Measurements from ENCODE around the gene C8B. TPM values are rescaled to one million over a fixed set of nuclear protein-coding genes. Genes with fewer than 3 reads are reported as not detected.

C8B gene
- 0.26 TPM in 1 of 2 replicates, not detected in the other for total RNA-seq
- long read RNA-seq, result 0 reads

GRCh38 chr1:56965916-56966697 is at the start of gene C8B:
C8B (minus strand) TSS chr1:56966015; CDS start chr1:56965948, 67 bp downstream.
- no peak for DNase-seq (ENCODE audit: low spot score, unreplicated experiment)
- H3K27me3 Mint-ChIP-seq, result peaks cover 2% of the 10 kb centered on the region
- no peak within 1 kb of the TSS for H3K27ac Mint-ChIP-seq
- H3K36me3 Mint-ChIP-seq (ENCODE audit: insufficient read depth), result no peaks in the 10 kb centered on the region
- peaks cover 23% of the 10 kb centered on the region for H3K4me1 Mint-ChIP-seq (ENCODE audit: low read depth)
- no peak for TF ChIP-seq CTCF (IDR thresholded peaks at IDR 0.05; ENCODE audit: unreplicated experiment)
- no peak within 1 kb of the TSS for H3K4me3 Mint-ChIP-seq (ENCODE audit: low read depth)
- no peaks in the 10 kb centered on the region for H3K9me3 Mint-ChIP-seq (ENCODE audit: low read depth)

- Mint-ChIP-seq H3K4me3 (ENCODE audit: low read depth) (no peak overlapping the region), H3K27ac (no peak overlapping the region), H3K36me3 (ENCODE audit: insufficient read depth) (no peaks in the 10 kb centered on the region), H3K4me1 (ENCODE audit: low read depth) (no peaks in the 10 kb centered on the region), H3K9me3 (ENCODE audit: low read depth) (no peaks in the 10 kb centered on the region), H3K27me3 (peaks cover 11% of the 10 kb centered on the region)
- no peak for TF ChIP-seq CTCF (IDR thresholded peaks at IDR 0.05; ENCODE audit: unreplicated experiment)
- no peak for DNase-seq (ENCODE audit: low spot score, unreplicated experiment)
These were observed 49.3 kb upstream of the C8B start for GRCh38 chr1:57015071-57015470.

- no peaks in the 10 kb centered on the region for H3K36me3 Mint-ChIP-seq (ENCODE audit: insufficient read depth)
These were observed 47.7 kb upstream of the C8B start for GRCh38 chr1:57013522-57013921.

GRCh38 chr1:57012315-57012714 is 46.5 kb upstream of the C8B start:
- DNase-seq (ENCODE audit: low spot score, unreplicated experiment), result no peak
- Mint-ChIP-seq H3K4me3 (ENCODE audit: low read depth) (no peak overlapping the region), H3K4me1 (ENCODE audit: low read depth) (no peaks in the 10 kb centered on the region), H3K36me3 (ENCODE audit: insufficient read depth) (no peaks in the 10 kb centered on the region), H3K9me3 (ENCODE audit: low read depth) (no peaks in the 10 kb centered on the region), H3K27me3 (peaks cover 15% of the 10 kb centered on the region), H3K27ac (no peak overlapping the region)
- TF ChIP-seq CTCF (IDR thresholded peaks at IDR 0.05; ENCODE audit: unreplicated experiment), result no peak

More at GRCh38 chr1:57013522-57013921, 47.7 kb upstream of the C8B start:
- no peak for TF ChIP-seq CTCF (IDR thresholded peaks at IDR 0.05; ENCODE audit: unreplicated experiment)
- Mint-ChIP-seq H3K4me3 (ENCODE audit: low read depth) (no peak overlapping the region), H3K9me3 (ENCODE audit: low read depth) (no peaks in the 10 kb centered on the region), H3K27ac (no peak overlapping the region), H3K4me1 (ENCODE audit: low read depth) (no peaks in the 10 kb centered on the region), H3K27me3 (peaks cover 15% of the 10 kb centered on the region)
- DNase-seq (ENCODE audit: low spot score, unreplicated experiment), result no peak

GRCh38 chr1:57010511-57010910 is 44.7 kb upstream of the C8B start:
- Mint-ChIP-seq H3K4me1 (ENCODE audit: low read depth) (no peaks in the 10 kb centered on the region), H3K27ac (no peak overlapping the region), H3K9me3 (ENCODE audit: low read depth) (no peaks in the 10 kb centered on the region), H3K27me3 (peaks cover 20% of the 10 kb centered on the region), H3K4me3 (ENCODE audit: low read depth) (no peak overlapping the region), H3K36me3 (ENCODE audit: insufficient read depth) (no peaks in the 10 kb centered on the region)
- no peak for DNase-seq (ENCODE audit: low spot score, unreplicated experiment)
- TF ChIP-seq CTCF (IDR thresholded peaks at IDR 0.05; ENCODE audit: unreplicated experiment), result no peak
